HG02870 (cell line): Measurements from ENCODE around the gene UBA1.
"Not testable (repeated sequence)": the region's sequence is repeated elsewhere in the genome, so short reads cannot be mapped to it uniquely, and the experiment has no call there.

Source experiments
- ATAC-seq: cut with Tn5 transposase; IDR thresholded peaks from one replicate; pipeline ENCODE4 v1.9.1; 2021; ENCODE audit warnings: mild to moderate bottlenecking, moderate library complexity; ENCODE audit not compliant: unreplicated experiment

Gene UBA1

DNA sequence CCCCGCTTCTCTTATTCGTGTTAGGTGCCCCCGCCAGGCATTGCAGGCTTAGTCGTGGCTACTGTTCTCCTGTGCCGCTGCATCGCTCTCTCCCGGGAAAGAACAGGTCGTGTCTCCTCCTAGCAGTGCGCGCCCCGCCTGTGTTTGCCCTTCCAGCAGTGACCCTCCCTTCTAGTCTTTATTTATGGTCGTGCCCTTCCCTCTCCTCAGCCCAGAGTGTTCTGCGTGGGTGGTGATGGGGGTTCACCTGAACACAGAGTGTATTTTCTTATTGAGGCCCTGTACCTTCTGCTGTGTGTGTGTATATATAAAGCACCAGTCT, 54.3 kb downstream of the UBA1 start:
- ATAC-seq, result no peak

DNA sequence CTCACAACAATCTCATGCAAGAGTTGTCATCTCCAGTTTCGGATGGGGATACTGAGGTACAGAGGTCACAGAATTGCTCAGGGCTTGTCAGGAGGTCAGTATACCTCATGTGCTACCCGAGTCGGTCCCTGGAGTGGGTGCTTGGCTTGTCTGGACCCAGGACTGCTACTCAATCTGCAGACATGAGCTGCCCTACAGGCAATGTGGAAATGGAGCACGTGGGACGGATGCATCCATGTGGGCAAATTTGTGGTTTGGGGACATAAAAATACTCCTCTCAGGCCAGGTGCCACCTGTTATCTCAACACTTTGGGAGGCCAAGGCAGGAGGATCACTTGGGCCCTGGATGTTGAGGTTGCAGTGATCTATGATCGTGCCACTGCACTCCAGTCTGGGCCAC, 54.9 kb downstream of the UBA1 start:
- ATAC-seq, result no peak

DNA sequence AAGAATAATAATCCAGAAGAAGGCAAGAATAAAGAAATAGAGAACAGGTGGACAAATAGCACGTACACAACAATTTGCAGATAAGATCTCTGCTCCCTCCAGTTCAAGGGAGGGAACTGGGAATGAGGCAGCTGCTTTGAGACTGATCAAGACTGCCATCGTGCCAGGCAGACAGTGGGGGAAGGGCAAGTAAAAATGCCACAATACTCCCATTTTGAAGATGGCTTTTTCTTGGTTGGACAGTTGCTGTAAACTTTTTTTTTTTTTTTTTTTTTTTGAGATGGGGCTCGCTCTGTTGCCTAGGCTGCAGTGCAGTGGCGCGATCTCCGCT, 56.4 kb downstream of the UBA1 start:
- ATAC-seq, result no peak

DNA sequence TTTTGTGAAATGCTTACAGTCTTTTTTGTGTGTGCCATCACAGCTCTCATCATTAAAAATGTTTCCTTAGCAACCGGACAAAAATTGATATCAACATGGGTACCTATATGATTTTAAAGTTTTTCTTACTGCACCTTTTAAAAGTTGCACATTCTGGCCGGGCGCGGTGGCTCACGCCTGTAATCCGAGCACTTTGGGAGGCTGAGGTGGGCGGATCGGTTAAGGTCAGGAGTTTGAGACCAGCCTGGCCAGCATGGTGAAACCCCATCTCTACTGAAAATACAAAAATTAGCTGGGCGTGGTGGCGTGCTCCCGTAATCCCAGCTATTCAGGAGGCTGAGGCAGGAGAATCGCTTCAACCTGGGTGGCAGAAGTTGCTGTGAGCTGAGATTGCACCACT, 64.0 kb downstream of the UBA1 start:
- ATAC-seq, result not testable (repeated sequence)
